GM21737 (cell line): ENCODE results near the gene PPP1R14C.
"Not testable (repeated sequence)": the region's sequence is repeated elsewhere in the genome, so short reads cannot be mapped to it uniquely, and the experiment has no call there.

Source experiments
- ATAC-seq: cut with Tn5 transposase; IDR thresholded peaks from one replicate; pipeline ENCODE4 v1.9.1; 2021; ENCODE audit warnings: mild to moderate bottlenecking, moderate library complexity; ENCODE audit not compliant: unreplicated experiment

PPP1R14C gene

DNA sequence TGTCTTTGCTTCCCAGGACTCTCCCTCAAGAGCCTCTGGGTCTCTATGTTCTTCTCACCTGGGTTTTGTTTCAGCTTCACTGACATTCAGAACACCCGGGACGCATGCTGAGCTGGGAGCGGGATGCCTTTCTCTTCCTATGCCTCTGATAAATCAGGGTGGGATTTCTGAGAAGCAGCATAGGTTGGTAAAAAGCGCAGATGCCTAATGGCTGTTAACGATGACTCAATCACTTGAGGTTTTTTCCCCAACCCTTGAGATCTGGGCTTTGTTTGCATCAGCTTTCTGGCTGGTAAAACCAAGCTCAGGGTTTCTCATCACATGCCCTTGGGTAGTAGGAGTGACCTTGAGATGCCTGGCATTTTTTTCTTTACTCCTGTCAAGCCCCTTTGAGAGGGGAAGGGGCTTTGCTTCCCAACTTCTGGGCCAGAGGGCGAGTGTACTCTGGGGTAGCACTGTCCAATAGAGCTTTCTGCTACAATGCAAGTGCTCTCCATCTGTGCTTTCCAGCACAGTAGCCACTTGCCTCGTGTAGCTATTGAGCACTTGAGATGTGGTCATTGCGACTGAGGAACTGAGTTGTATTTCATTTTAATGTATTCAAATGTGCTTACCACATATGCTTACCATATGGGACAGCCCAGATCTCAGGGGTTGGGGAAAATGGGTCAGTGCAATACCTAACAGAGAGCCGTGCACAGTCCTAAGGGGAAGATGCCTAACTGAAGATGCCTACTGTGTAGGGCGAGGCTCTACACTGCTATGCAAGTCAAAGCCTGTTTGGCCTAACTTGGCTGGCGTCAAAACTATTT, 69.1 kb downstream of the PPP1R14C start:
- no peak for ATAC-seq

DNA sequence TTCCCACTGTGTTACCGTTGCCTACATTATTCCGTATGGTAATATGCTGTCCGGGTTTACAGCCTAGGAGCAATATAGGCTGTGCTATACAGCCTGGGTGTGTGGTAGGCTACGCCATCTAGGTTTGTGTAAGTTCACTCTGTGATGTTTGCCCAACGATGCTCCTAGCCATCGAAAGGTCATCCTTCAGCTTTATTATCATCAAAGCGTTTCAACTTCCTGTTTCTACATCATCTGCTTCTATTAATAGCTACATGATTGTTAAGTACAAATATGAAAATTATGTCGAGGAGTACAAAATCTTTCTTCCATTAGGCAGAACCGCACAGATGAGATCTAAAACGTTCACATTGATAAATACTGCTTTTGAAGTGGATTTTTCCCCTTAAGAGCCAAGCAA, 69.9 kb downstream of the PPP1R14C start:
- ATAC-seq = no peak

DNA sequence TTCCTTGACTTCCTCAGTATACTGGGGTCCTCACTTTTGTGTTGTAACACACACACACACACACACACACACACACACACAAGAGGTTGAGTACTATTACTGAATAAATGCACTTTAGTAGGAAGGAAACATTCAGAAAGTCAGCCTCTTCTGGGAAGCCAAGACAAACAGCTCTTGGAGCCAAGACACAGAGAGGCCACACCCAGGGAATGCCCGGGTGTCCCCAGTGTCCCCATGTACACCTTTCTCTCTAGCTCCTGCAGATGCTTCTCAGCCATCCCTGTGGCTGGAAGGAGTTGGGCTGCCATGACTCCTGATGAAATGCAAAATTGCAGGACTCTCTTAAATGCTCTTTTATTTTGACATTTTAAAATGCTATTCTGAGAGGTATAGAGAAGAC, 70.5 kb downstream of the PPP1R14C start:
- no peak for ATAC-seq

DNA sequence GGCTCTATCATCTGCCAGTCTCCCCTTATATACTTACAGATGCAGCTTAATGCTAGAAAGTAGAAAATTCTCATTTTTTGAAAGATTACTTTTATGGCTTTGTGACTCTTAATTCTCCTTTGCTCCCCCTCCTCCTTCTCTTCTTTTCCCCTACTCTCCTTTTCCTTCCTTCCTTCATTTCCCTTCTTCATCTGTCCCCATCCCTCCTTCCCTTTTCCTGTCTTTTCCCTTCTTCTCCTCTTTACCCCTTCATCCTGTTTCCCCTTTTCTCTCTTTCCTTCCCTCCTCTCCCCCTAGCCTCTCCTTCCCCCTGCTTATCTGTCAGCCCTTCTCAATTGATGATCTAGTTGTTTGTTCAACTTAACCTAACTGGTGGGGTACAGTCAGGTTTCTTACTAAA, 71.5 kb downstream of the PPP1R14C start:
- ATAC-seq = no peak

DNA sequence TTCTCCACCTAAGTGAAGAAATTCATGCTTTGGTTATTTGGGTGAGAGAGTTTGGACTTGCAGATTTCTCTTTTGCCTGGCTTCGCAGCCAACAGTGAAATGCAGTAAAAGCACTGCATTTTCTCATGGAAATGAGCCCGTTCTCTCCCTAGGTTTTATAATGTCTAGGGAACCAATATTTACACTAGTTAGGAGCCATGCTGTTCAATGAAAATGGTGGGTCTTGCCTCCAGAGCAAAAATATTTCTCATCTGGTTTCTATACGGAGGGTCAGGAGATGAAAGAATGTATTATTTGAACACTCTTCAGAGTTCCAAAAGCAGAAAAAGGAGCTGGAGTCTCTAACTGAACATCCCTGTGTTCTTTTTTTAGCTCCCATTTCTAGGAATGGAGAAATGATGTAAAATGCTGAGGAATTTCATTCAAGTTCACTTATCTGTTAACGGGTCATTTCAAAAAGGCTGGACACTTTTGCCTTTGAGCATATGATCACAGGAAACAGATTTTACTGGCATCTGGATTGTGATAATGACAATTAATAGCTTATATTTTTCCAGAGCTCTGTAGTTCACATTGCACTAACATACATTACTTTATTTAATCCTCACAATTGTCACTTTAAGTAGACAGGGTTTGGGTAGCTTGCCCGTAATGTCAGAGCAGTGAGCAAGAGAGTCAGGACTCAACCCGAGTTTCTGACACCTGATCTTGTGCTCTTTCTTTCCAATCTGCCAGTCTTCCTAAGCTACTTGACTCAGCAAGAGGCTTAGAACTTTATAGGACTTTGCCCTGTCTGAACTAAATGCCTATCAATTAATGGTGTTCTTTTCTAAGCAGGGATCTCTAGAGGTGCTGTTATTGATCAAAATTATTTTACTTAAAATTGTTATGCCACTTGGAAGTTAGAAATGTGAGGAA, 78.0 kb downstream of the PPP1R14C start:
- no peak for ATAC-seq

DNA sequence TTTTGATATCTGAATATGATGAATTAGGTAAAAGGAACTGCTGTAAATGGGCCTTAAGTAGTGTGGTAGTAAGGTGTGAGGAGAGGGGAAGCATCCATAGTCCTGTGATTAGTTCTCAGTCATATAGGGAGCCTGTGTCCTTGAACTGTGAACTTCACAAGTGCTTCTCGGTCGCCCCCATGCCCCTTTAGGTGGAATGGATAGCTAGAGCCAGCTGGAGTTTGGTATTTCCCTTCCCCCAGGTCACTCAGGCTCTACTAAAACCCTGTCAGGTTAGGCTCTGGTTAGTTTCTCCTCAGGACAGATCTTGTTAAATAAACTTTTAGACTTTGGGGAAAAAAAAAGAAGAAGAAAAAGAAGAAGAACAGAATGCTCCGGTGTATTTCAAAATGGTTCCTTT, 82.0 kb downstream of the PPP1R14C start:
- ATAC-seq = no peak

DNA sequence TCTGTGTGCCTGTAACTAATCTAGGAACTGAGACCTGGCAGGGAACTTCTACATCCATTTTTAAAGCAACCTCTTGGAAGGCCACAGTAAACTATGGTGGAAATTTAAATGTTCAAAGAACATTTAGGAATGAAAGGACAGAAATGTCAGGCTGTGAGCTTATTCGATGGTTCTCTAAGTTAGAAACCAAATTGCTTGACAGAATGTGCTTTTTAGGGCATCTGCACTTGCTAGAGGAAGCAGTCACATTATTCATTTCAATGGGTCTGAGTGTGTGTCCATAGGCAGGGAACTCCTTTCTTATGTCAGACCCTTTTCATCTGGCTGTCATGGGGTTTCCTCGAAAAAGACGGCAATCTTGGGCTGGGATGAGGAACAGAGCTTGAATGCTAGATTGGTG, 84.4 kb downstream of the PPP1R14C start:
- no peak for ATAC-seq

DNA sequence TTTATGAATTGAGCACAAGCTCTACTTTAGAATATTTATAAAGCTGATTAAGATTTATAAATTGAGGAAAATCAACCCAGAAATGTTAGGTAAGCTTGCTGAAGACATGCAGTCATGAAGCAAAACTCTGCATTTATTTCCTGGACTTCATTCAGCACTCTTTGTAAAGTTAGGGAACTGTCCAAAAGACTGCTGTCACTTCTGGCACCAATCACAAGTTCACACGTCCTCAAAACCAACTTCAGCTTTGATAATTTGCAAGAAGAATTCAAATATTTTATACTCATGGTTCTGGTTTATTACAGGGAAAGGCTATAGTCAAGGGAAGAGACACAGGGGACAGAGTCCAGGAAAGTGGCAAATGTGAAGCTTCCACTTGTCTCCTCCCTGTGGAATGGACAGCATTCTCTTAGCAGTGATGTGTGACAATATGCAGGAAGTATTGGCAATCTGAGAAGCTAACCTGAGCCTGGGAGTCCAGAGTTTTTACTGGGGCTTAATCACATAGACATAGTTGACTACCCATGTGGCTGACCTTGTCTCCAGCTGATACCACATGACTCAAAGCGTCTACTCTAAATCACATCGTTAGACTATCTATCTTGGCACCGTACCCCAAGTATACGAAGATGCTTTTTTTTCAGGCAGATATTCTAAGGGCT, 85.4 kb downstream of the PPP1R14C start:
- ATAC-seq = no peak

DNA sequence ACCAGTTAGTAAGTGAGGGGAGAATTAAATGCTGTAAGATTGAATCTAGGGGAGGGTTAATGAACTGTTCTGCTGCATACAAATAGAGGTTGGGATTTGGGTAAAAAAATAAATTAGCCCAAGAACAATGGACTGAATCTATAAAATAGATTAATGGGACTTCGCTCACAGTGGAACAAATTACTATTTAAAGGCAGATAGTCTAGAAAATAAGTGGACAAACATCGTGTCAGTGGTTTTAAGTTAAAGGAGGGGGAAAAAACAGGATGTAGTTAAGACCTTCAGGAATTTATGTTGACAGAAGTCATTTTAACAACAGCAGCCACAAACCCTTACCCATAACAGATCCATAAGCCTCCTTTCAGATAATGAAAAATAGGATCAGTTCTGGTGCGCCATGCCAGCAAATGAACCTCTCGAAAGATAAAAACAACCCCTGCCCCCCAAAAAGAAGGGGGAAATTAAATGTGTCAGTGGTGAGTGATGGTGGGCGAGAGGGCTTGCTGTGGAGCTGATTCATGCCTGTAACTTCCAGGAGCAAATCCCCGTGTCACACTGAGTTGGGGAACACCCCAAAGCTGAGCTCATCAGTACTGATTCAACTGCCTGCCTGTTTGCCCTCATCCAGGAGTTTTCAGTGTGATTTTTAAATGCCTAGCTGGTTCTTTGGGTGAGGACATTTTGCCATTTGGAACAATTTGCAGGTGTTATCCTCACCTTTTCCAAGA, 86.8 kb downstream of the PPP1R14C start:
- ATAC-seq = no peak

DNA sequence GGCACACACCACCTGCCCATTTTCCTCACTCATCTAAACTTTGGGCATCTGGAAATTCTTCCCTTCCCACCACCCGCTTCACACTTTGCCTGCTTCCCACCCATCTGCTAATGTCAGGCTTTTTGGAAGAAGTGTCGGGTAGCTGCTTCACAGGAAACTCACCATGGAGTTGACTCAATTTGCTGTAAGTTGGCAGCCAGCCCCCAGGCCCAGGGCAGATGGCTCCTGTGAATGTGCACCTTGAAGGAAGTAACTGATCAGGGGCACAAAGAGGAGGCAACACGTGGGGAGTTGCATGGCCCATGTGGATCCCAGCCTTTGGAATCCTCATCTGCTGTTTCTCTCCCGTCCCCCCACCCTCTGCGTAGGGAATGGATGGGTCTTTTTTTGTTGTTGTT, 87.3 kb downstream of the PPP1R14C start:
- no peak for ATAC-seq

DNA sequence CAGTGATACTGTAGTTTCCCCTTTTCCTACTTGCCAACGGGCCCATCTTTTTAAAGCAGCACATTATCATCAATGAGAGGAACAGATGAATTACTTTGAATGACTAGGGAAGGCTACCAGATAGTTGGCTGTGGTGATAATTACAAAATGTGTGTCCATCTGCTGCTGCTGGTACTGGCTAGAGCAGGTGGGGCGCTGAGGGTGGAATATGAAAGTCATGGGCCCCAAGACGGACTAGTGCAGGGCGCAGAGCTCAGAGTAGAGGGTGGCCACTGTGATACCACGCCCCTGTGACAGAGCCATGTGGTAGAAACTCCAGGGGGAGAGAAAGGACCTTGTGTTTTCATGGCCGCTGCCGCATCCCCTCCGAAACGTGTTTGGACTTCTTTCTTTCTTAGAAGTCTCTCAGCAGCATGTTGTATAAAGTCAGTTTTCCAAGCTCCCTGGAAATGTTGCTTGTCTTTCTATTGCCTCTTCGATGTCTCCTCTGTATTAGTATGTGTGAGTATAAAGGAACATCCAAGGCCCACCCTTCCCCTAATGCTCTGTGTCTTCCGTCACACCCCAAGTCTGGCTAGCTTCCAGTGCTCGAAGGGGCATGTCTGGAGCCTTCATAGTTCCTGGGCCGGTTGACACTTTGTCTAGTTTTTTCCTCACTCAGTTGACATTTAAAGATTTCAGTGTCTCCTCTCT, 88.1 kb downstream of the PPP1R14C start:
- no peak for ATAC-seq

DNA sequence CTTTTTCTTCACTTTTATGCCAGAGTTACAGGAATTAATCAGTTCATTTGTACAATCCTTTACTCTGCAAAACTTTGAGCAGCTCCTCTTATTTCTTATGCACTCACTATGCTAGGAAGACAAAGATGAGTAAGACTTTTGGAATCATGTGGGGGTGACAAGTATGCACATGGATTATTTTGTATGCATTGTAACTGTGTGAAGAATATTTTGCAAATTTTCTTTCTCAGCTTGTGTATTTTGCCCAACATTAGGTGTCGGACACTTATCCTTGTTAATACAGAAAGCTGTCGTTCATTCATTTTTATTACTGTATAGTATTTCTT, 88.6 kb downstream of the PPP1R14C start:
- ATAC-seq = no peak

DNA sequence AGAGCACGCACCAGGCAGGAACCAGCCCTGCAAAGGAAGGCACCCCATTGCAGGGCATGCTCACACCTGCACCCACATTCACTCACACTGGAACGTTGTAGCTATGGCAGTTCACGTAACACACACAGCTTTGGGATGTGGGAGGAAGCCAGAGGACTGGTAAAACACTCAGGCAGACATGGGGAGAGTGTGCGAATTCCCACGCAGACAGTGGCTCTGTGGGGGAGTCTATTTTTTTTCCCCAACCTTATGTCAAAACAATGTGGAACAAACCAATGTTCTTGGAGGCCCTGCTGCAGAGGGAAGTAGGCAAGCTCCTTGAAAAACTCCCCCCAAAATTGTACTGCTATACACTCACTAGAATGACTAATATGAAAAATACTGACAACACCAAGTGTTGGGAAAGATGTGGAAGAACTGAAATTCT, 91.0 kb downstream of the PPP1R14C start:
- no peak for ATAC-seq

DNA sequence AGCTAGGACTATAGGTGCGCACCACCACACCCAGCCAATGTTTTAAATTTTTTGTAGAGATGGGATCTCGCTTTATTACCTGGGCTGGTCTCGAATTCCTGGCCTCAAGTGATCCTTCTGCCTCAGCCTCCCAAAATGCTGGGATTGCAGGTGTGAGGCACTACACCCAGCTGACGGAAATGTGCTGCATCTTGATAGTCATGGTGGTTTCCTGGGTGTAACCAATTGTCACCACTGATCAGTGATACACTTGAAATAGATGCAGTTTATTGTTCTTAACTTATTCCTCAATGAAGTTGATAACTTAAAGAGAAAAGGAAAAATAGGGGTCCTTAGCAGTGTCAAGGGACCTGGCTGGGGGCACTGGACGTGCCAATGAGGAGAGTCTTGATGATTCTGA, 92.4 kb downstream of the PPP1R14C start:
- no peak for ATAC-seq

DNA sequence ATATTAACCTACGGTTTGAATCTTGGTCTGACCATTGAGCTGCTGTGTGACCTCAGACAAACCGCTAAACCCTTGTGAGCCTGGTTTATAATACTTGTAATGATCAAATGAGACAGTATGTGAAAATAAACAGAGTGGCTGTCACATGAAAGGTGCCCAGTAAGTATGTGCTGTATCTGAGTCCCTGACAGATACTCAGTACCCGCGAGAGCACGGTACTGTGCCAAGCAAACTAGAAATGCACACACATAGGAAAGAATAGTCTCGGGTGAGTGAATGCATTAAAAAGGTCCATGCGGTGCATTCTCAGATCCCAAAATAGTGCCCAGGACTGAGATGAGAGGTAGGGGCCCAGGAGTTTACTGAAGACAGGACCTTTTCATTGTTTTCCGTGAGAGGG, 93.3 kb downstream of the PPP1R14C start:
- ATAC-seq = no peak

DNA sequence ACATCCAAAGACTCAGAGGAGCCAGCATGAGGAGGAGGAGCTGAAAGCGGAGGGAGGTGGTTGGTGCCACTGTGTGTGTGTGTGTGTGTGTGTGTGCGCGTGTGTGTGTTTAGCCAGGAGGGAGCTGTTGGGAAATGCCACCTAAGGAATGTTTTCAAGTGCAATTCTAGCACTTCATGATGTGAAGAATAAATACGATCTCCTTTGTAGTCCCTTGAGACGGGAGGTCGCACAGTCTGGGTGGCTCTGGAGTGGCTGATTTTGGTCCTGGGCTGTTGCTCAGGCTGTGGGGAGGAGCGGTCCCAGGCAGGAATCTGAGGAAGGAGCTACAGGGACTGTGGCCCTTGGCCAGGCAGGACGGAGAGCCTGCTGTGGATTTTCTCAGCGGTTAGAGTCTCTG, 93.7 kb downstream of the PPP1R14C start:
- ATAC-seq = no peak

DNA sequence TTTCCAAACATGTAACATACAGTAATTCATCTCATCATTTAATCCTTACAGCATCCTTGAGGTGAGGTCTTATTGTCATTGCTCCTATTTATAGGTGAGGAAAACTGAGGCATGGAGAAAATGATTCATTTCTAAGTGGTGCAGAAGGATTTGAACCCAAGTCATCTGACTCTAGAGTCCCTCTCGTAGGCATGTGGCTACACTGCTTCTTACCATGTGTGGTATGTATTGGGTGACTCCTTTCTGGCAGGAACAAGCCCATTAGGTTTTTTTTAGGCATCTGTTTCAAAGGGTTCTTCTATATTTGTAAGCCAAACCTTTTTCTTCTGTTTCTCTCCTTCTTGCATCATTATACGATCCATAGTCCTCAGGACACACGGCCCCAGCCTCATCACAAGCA, 94.8 kb downstream of the PPP1R14C start:
- no peak for ATAC-seq

DNA sequence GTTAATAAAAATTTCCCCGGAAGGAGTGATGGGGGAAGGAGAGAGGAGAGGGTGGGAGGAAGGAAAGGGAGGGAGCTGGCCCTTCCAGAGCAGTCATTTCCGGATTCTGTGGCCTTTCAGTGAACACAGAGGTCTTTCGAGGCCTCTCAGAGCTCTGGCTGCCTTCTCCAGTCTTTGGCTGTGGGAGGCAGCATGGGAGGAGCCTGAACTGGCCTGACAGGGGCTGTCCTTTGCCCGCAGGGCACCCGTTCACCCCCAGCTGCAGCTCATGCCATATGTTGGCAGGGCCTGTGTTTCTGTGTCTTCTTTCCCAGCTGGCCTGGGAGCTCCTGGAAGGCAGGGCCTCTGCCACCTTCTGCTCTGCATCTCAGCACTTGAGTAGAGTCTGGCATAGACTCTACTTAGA, 95.5 kb downstream of the PPP1R14C start:
- ATAC-seq = no peak

DNA sequence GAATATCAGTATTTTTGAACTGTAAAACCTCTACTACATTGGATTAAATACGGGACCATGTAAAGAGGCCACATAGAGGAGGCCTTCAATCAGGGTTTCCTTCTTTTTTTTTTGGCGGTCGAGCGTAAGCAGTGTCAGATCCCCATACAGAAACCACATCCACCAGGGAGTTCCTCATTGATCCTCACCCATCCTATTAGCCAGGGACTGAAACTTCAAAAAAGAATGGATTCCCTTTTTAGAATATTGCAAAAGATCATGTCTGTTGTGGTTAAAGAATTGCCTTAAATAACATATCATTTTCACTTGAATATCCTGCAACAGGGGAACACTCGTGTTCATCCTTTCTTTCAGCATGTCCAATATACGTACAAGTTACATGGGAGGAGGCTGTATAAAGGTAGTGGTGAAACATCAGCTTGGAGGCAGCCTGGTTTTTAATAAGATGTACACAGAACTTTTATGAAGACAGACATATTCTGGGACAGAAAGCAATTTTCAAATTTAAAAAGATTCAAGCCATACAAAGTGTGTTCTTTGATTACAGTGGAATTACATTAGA, 96.1 kb downstream of the PPP1R14C start:
- ATAC-seq = no peak

DNA sequence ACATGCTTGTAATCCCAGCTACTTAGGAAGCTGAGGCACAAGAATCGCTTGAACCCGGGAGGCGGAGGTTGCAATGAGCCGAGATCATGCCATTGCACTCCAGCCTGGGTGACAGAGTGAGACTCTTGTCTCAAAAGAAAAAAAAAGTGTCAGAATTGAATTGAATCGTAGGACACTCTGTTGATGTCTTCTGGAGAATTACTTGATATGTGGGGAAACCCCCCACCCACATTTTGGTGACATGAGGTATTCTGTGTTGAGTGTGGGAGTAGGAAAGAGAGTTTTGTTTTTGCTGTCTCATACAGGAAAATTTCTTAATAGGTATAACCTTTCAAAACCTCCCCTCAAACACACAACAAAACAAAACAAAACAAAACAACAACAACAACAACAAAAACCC, 98.9 kb downstream of the PPP1R14C start:
- not testable (repeated sequence) for ATAC-seq
